HepG2 (cell line): ENCODE data around the gene MTA1. TPM values are rescaled to one million over a fixed set of nuclear protein-coding genes. Genes with fewer than 3 reads are reported as not detected.

Experiments used
- ESRRA ChIP-seq: sonication (generic); formaldehyde crosslinking; IDR thresholded peaks from 2 replicates; pipeline ENCODE4 v1.5.1; 2020; ENCODE audit warnings: mild to moderate bottlenecking, low read depth, missing genetic modification reagents
- HNRNPL ChIP-seq: fragments of 200-400 bp; formaldehyde crosslinking; IDR thresholded peaks from 2 replicates; pipeline ENCODE4 v1.6.1; 2017; ENCODE audit warnings: mild to moderate bottlenecking, low read depth, low read length
- KAT8 ChIP-seq: IDR thresholded peaks from 2 replicates; pipeline ENCODE4 v1.6.1; 2016; ENCODE audit warnings: missing genetic modification reagents, missing compliant biosample characterization
- LCORL ChIP-seq, 2 experiments: fragments of 450-650 bp in 1 of 2; sonication (generic) in 1 of 2; formaldehyde crosslinking in 1 of 2; IDR thresholded peaks; 2 replicates each; pipeline versions ENCODE4 v1.5.0 to v1.6.1; 2017 to 2020; ENCODE audit warnings: antibody characterized with exemption in 1 of 2, missing genetic modification reagents in 1 of 2
- MTF2 ChIP-seq: sonication (generic); formaldehyde crosslinking; IDR thresholded peaks from 2 replicates; pipeline ENCODE4 v1.5.0; 2020; ENCODE audit warnings: missing genetic modification reagents, borderline replicate concordance
- NCOA2 ChIP-seq: sonication (generic); formaldehyde crosslinking; IDR thresholded peaks from 2 replicates; pipeline ENCODE4 v1.8.0; 2022; ENCODE audit warnings: inconsistent platforms
- SOX5 ChIP-seq: IDR thresholded peaks from 2 replicates; pipeline ENCODE4 v1.6.1; 2016; ENCODE audit warnings: borderline replicate concordance
- SP4 ChIP-seq: sonication (generic); formaldehyde crosslinking; IDR thresholded peaks from 2 replicates; pipeline ENCODE4 v1.8.1; 2023; ENCODE audit warnings: mild to moderate bottlenecking, missing genetic modification reagents
- TGIF2 ChIP-seq: IDR thresholded peaks from 2 replicates; pipeline ENCODE4 v1.6.1; 2016; ENCODE audit warnings: control low read depth, missing compliant biosample characterization
- U2AF1 ChIP-seq: fragments of 200-400 bp; formaldehyde crosslinking; optimal IDR thresholded peaks from 2 replicates; pipeline ENCODE3; 2017; ENCODE audit warnings: mild to moderate bottlenecking, low read depth, low read length
- YY1 ChIP-seq: IDR thresholded peaks from 2 replicates; pipeline ENCODE4 v1.6.1; 2011; ENCODE audit warnings: low read length, low read depth, moderate library complexity, mild to moderate bottlenecking; ENCODE audit not compliant: insufficient read depth, insufficient replicate concordance
- ZNF331 ChIP-seq: sonication (generic); formaldehyde crosslinking; IDR thresholded peaks from 2 replicates; pipeline ENCODE4 v1.4.0; 2020; ENCODE audit warnings: missing genetic modification reagents
- ZNF674 ChIP-seq: sonication (generic); formaldehyde crosslinking; IDR thresholded peaks from 2 replicates; pipeline ENCODE4 v1.5.0; 2020; ENCODE audit warnings: low read depth, mild to moderate bottlenecking, missing genetic modification reagents
- polyA plus RNA-seq, 8 experiments: library from polyadenylated mRNA; depleted of rRNA in 3 of 8; stranded (reverse) in 7 of 8; unstranded in 1 of 8; fragments of >200 nt; fragmentation: Illumina TruSeq in 4 of 8; extraction: Trizol in 4 of 8; gene quantifications; 2 replicates each; pipeline versions ENCODE4 v1.2.1 to v1.2.3, GENCODE V29; 2011 to 2016; ENCODE audit warnings: low read depth in 4 of 8, missing spikeins in 1 of 8, mixed read lengths in 1 of 8; ENCODE audit not compliant: insufficient read depth in 1 of 8
- total RNA-seq, 5 experiments: library from RNA; depleted of rRNA; stranded (reverse); fragments of >200 nt; fragmentation: Illumina TruSeq; extraction: Trizol; gene quantifications; 2 replicates each; pipeline ENCODE4 v1.2.3, GENCODE V29; 2016; ENCODE audit warnings: low read depth in 1 of 5
- TF ChIP-seq, protein P1 (sequence below): sonication (generic); formaldehyde crosslinking; IDR thresholded peaks from 2 replicates; pipeline ENCODE4 v1.8.0; 2022; ENCODE audit warnings: low read depth, missing genetic modification reagents
- TF ChIP-seq, protein P2 (sequence below), 2 experiments: sonication (generic) in 1 of 2; formaldehyde crosslinking in 1 of 2; IDR thresholded peaks; 2 replicates each; pipeline versions ENCODE4 v1.5.1 to v1.6.1; 2011 to 2020; ENCODE audit warnings: borderline replicate concordance in 1 of 2, low read depth in 1 of 2, low read length in 1 of 2, mild to moderate bottlenecking in 1 of 2, missing genetic modification reagents in 1 of 2, moderate library complexity in 1 of 2
- TF ChIP-seq, protein P3 (sequence below): sonication (generic); formaldehyde crosslinking; IDR thresholded peaks from 2 replicates; pipeline ENCODE4 v1.8.0; 2022; ENCODE audit warnings: mild to moderate bottlenecking, missing genetic modification reagents
- TF ChIP-seq, protein P4 (sequence below): sonication (generic); formaldehyde crosslinking; IDR thresholded peaks from 2 replicates; pipeline ENCODE4 v1.4.0; 2020; ENCODE audit warnings: missing genetic modification reagents
- TF ChIP-seq, protein P5 (sequence below): sonication (generic); formaldehyde crosslinking; IDR thresholded peaks from 2 replicates; pipeline ENCODE4 v1.5.0; 2020; ENCODE audit warnings: mild to moderate bottlenecking, low read depth, missing genetic modification reagents, borderline replicate concordance
- TF ChIP-seq, protein P6 (sequence below): sonication (generic); formaldehyde crosslinking; conservative IDR thresholded peaks from 2 replicates; pipeline ENCODE4 v1.4.0; 2020; ENCODE audit warnings: missing genetic modification reagents
- TF ChIP-seq, protein P7 (sequence below): IDR thresholded peaks from 2 replicates; pipeline ENCODE4 v1.6.1; 2018; ENCODE audit warnings: missing genetic modification reagents

Gene MTA1
- total and polyA plus RNA-seq, 2 of the 13 experiments (the other 11 are each of a cell fraction or from before 2014, with no cell fraction given): 35.2 to 85.8 TPM

DNA sequence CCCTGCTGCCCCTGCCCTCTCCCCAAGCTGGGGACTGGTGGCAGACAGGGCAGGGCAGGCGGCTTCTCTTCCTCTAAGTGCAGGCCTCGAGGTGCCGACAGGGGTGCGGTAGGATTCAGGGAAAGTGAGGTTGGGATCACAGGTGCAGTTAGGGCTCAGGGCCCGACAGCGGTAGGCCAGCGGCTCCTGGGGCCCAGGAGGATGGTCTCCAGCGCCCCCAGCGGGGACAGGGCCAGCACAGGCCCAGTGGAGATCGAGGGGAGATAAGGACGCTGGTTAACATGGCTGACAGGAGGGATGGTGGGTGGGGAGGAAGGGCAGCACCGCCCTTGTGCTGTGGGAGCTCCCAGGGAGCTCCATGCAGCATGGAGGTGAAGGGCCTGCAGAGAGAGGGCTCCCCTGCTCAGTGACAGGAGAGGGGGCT is 66.1 kb downstream of the MTA1 start (continued):
- TF ChIP-seq ZNF674 (CRISPR knock-in tag) (no peak), SOX5 (CRISPR knock-in tag) (no peak), U2AF1 (no peak), SP4 (no peak), LCORL (IDR thresholded peaks at IDR 0.05) (no peak), LCORL (CRISPR knock-in tag; IDR thresholded peaks at IDR 0.05) (peak; percentile 70), HNRNPL (peak; percentile 72; the same call in 1 of the 2 replicates), NCOA2 (CRISPR knock-in tag) (0 out of 2 replicates have a peak, but pooled peaks have one; percentile 25), KAT8 (CRISPR knock-in tag) (peak; percentile 66; the same call in 1 of the 2 replicates), ZNF331 (peak; percentile 39; the same call in 1 of the 2 replicates), YY1 (peak; percentile 84), ESRRA (CRISPR knock-in tag) (no peak), MTF2 (CRISPR knock-in tag) (no peak), TGIF2 (CRISPR knock-in tag) (0 out of 2 replicates have a peak, but pooled peaks have one; percentile 51)
- TF ChIP-seq, protein P1, sequence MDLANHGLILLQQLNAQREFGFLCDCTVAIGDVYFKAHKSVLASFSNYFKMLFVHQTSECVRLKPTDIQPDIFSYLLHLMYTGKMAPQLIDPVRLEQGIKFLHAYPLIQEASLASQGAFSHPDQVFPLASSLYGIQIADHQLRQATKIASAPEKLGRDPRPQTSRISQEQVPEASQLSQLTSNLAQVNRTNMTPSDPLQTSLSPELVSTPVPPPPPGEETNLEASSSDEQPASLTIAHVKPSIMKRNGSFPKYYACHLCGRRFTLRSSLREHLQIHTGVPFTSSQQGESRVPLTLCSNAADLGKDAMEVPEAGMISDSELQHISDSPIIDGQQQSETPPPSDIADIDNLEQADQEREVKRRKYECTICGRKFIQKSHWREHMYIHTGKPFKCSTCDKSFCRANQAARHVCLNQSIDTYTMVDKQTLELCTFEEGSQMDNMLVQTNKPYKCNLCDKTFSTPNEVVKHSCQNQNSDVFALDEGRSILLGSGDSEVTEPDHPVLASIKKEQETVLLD: 0 out of 2 replicates have a peak, but pooled peaks have one; percentile 36
- TF ChIP-seq, protein P2, sequence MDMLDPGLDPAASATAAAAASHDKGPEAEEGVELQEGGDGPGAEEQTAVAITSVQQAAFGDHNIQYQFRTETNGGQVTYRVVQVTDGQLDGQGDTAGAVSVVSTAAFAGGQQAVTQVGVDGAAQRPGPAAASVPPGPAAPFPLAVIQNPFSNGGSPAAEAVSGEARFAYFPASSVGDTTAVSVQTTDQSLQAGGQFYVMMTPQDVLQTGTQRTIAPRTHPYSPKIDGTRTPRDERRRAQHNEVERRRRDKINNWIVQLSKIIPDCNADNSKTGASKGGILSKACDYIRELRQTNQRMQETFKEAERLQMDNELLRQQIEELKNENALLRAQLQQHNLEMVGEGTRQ (IDR thresholded peaks at IDR 0.05; ENCODE audit: low read depth, low read length): no peak
- TF ChIP-seq, protein P2 (CRISPR knock-in tag; IDR thresholded peaks at IDR 0.05; ENCODE audit: borderline replicate concordance): no peak
- TF ChIP-seq, protein P3, sequence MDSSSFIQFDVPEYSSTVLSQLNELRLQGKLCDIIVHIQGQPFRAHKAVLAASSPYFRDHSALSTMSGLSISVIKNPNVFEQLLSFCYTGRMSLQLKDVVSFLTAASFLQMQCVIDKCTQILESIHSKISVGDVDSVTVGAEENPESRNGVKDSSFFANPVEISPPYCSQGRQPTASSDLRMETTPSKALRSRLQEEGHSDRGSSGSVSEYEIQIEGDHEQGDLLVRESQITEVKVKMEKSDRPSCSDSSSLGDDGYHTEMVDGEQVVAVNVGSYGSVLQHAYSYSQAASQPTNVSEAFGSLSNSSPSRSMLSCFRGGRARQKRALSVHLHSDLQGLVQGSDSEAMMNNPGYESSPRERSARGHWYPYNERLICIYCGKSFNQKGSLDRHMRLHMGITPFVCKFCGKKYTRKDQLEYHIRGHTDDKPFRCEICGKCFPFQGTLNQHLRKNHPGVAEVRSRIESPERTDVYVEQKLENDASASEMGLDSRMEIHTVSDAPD (CRISPR knock-in tag): peak; percentile 50; the same call in 1 of the 2 replicates
- TF ChIP-seq, protein P4, sequence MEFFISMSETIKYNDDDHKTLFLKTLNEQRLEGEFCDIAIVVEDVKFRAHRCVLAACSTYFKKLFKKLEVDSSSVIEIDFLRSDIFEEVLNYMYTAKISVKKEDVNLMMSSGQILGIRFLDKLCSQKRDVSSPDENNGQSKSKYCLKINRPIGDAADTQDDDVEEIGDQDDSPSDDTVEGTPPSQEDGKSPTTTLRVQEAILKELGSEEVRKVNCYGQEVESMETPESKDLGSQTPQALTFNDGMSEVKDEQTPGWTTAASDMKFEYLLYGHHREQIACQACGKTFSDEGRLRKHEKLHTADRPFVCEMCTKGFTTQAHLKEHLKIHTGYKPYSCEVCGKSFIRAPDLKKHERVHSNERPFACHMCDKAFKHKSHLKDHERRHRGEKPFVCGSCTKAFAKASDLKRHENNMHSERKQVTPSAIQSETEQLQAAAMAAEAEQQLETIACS (CRISPR knock-in tag): 0 out of 2 replicates have a peak, but pooled peaks have one; percentile 25
- TF ChIP-seq, protein P5, sequence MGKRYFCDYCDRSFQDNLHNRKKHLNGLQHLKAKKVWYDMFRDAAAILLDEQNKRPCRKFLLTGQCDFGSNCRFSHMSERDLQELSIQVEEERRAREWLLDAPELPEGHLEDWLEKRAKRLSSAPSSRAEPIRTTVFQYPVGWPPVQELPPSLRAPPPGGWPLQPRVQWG: no peak
- TF ChIP-seq, protein P6, sequence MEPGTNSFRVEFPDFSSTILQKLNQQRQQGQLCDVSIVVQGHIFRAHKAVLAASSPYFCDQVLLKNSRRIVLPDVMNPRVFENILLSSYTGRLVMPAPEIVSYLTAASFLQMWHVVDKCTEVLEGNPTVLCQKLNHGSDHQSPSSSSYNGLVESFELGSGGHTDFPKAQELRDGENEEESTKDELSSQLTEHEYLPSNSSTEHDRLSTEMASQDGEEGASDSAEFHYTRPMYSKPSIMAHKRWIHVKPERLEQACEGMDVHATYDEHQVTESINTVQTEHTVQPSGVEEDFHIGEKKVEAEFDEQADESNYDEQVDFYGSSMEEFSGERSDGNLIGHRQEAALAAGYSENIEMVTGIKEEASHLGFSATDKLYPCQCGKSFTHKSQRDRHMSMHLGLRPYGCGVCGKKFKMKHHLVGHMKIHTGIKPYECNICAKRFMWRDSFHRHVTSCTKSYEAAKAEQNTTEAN (CRISPR knock-in tag): no peak
- TF ChIP-seq, protein P7, sequence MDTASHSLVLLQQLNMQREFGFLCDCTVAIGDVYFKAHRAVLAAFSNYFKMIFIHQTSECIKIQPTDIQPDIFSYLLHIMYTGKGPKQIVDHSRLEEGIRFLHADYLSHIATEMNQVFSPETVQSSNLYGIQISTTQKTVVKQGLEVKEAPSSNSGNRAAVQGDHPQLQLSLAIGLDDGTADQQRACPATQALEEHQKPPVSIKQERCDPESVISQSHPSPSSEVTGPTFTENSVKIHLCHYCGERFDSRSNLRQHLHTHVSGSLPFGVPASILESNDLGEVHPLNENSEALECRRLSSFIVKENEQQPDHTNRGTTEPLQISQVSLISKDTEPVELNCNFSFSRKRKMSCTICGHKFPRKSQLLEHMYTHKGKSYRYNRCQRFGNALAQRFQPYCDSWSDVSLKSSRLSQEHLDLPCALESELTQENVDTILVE (CRISPR knock-in tag): peak; percentile 66; the same call in 1 of the 2 replicates
